ENCODE results near the gene EFEMP2.
A peak's percentile ranks its signal among the peaks of the same experiment; 100 is the strongest.
"Not testable (repeated sequence)": the region's sequence is repeated elsewhere in the genome, so short reads cannot be mapped to it uniquely, and the experiment has no call there.

Gene EFEMP2

DNA sequence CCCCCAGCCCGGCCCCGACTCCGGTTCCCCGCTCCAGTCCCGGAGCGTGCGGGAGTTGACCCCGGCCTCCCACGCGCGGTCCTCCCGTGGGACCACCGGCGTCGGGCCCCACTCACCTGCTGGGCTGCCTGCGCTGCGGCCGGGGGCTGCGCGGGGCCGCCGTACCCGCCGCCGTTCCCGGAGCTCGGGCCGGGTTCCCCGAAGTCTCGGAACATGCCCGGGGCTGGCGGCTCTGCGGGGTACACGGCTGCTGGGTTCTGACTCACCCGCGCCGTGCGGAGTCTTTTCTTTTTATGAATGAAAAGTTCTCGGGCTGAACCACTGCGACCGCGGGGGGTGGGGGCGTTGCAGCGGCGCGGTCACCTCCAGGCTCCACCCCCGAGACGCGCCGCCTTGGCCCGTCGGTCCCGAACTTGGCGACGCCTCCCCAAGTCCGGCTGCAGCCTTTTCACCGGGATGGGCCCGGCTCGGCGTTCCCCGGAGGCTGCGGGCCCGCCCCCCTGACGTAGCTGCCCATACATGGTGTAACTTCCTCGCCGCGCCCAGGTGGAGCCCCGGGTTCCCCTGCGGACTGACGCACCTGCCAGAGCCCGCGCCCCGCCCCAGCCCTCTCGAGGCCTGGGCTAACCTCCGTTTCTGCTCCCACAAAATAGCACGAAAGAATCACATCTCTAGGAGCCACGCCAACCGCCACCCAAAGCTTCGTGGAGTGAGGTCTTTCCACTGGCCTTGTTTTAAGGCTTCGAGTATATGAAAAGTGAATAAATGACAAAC lies 27.7 kb upstream of the EFEMP2 start, which contains the start of gene FOSL1:
Gene FOSL1, minus strand, starts transcription at position 264 of the 774 bp plus-strand sequence. Its CDS starts 49 bp downstream, at position 215.
- DNase-seq = peak; percentile 52

DNA sequence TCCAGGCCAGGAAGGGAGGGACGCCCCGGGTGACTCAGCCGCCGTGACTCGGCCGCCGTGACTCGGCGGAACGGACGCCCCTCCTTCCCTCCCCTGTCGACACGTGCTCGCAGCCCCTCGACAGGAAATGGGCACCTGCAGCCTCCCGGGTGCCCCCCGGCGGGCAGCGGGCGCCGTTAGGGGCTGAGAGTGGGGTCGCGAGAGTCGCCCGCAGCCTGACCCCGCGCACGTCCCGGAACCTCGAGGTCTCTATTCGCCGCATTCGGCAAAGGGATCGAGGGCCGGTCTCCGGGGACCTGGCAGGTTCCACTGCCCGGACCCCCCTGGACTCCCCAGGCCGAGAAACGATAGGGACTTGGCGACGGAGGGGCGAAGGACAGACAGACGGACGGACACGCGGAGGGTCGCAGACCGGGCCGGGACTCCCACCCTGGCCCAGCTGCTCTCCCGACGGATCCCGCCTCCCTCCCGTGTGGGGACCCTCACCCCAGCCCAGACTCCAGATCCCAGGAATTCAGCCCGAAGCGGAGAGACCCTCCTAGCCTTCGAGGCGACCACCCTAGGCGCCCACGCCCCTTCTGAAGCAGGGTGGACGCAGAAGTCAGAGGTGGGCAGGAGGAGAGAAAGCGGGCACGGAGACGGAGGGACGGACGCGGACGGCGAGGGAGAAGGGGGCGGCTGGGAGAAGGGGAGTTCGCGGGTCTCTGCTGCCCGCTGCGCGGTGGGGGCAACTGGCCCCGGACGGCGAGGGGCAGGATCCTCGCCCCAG lies 26.9 kb upstream of the EFEMP2 start:
- no peak for DNase-seq

DNA sequence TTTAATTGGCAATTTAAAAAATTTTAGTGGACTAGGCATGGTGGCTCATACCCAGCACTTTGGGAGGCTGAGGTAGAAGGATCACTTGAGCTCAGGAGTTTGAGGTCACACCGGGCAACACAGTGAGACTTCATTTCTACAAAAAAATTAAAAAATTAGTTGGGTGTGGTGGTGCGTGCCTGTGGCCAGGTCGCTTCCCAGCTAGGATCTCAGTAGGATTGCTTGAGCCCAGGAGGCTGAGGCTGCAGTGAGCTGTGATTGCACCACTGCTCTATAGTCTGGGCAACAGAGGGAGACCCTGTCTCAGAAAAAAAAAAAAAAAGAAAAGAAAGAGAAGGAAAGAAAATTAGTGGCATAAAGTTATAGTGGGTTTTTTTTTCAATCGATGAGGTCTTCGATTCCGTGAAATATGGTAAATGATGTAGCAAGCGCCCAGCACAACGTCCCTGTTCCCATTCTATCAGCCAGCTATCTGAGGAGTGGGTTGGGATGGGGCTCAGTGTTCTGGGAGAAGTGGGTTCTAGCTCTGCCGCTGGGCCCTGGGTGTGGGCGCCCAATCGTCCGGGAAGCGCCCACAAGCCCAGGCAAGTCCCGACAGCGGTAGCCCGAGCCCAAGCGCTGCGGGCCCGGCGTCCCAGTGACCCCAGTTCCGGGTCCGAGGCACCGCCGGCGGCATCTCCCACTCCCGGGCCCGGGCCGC lies 26.2 kb upstream of the EFEMP2 start:
- no peak for DNase-seq

DNA sequence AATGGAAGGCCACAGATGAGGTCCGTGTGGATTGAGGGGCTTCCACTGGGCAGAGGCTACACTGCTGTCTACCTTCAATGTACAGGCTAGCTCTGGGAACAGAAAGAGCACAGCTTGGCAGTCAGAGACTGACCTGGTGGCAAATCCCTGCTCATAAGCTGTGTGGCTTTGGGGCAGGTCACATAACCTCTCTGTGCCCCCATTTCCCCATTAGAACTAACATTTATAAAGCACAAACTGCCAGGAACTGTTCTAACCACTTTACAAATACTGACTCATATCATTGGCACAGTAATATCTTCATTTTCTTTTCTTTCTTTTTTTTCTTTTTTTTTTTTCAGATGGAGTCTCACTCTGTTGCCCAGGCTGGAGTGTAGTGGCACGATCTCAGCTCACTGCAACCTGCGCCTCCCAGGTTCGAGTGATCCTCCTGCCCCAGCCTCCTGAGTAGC lies 24.4 kb upstream of the EFEMP2 start:
- DNase-seq = no peak

- DNase-seq = no peak
These were observed 23.7 kb upstream of the EFEMP2 start for GRCh38 chr11:65896034-65896999.

DNA sequence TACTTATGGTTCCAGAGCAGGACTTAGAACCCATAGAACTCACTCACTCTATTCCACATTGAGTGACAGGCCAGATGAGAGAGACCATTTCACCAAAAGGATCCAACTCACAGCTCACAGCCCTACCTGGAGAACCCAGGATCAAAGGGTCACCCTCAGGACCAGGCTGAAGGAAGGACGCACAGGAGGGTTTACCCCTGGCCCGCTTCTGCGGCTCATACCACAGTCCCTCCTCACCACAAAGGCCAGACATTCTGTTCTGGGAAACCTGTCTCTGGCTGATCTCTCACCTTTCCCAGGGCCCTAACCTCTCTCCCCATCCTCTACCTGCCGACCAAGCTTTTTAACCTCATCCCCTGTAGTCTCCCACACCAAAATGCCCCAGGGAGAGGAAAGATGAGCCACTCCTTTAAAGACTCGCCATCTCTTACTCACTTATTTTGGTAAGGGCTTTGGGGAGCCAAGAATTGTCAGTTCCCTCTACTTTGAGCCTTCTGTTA lies 22.9 kb upstream of the EFEMP2 start:
- DNase-seq = no peak

DNA sequence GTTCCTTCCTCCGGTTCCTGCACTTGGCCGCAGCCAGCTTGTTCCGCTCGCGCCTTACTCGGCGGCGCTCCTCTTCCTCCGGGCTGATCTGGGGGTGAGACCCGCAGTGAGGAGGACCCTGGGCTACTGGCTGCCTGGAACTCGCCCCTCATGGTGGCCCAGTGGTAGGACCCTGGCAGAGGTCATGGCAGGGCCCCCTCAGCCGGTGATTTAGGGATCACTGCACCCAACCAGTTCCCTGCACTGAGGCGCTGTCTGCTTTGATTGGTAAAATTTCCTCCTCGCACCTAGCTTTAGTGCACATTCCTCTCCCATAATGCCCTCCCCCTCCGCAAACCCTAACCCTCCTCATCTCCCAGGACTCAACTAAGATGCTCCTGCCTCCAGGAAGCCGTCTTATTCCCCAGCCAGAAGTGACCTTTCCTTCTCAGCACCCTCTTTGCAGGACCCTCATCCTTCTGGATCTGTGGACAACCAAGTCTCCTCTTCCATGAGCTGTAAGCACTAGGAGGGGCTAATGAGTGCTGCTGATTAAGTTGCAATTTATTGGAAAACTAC lies 21.5 kb upstream of the EFEMP2 start:
- no peak for DNase-seq

DNA sequence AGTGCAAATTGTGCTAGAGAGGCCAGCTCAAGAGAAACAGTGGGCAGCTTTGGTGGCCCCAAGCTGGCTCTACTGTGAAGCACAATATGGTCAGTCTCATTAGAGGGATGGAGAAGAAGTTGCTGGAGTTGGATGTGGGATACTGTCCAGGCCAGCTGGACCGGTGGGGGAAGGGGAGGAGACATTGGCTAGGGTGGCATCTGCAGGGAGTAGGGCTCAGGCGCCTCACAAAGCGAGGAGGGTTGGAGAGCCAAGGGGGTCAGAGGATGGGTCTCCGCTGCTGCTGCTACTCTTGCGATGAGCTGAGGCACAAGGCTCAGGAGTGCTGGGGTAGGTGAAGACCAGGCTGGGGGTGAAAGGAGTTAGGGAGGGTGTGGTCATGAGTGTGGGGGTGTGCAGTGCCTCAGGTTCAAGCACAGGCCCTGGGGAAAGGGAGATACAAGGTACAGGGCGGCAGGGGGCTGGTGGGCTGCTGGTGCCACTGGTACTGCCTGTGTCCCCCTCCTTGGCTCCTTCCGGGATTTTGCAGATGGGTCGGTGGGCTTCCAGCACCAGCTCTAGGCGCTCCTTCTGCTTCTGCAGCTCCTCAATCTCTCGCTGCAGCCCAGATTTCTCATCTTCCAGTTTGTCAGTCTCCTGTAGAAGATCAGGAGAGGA lies 20.2 kb upstream of the EFEMP2 start:
- no peak for DNase-seq

GRCh38 chr11:65892137-65892540 lies 19.5 kb upstream of the EFEMP2 start:
- not testable (repeated sequence) for DNase-seq

GRCh38 chr11:65891219-65892136 lies 18.9 kb upstream of the EFEMP2 start:
- DNase-seq = no peak

DNA sequence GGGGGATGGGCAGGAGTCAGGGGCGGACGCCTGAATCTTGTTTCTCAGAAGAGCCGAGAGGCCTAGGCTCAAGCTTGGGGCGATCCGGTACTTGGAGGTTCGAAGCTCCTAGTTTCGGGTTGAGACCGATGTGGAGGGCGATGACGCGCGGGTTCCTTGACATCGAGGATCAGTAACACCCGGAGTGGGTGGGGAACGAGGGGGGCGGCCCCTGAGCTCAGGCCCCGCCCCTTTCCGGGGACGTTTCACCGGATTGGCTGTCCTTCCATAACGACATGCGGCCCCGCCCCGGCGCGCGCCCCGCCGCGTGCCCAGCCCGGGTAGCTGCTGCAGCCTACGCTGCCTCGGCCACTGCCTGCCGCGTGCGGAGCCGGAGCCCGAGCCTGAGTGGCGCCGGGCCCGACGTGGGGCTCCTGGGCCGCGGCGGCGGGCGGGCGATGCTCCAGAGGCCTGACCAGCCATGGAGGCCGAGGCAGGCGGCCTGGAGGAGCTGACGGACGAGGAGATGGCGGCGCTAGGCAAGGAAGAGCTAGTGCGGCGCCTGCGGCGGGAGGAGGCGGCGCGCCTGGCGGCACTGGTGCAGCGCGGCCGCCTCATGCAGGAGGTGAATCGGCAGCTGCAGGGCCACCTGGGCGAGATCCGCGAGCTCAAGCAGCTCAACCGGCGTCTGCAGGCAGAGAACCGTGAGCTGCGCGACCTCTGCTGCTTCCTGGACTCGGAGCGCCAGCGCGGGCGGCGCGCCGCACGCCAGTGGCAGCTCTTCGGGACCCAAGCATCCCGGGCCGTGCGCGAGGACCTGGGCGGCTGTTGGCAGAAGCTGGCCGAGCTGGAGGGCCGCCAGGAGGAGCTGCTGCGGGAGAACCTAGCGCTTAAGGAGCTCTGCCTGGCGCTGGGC lies 18.0 kb upstream of the EFEMP2 start, which contains the start of gene CCDC85B:
Gene CCDC85B, plus strand, starts transcription at position 350 of the 895 bp plus-strand sequence. Its CDS starts 111 bp downstream, at position 461.
- peak; percentile 90 for DNase-seq

DNA sequence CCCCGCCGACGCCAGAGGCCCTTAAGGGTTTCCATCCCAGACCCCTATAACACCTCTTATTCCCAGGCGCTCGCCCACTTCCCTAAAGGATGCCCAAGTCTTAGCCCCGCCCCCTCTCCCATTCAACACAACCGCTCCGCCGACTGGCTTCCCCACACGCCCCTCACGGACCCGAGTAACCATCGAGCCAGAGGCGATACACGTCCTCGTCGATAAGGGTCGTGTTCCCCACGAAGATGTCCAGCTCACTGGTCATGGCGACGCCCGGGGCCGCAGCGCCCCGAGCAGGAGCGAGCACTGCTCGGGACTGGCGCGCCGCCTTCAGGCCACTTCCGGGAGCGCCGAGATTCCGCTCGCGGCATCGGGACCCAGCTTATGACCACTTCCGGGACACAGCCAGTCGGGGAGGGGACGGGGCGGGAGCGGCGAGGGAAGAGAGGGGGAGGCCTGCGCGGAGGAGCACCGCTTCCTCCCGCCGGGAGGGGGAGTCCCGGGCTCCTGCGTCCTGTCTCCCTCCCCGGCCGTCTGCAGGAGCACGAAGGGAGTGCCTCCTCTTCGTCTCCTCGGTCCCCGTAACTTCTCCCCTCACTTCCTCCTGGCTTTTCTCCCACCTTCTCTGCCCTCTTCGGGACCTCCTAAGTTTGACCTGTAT lies 15.7 kb upstream of the EFEMP2 start, which contains the start of gene FIBP:
Gene FIBP, minus strand, starts transcription at position 309 of the 652 bp plus-strand sequence. Its CDS starts 53 bp downstream, at position 256.
- peak; percentile 96 for DNase-seq

DNA sequence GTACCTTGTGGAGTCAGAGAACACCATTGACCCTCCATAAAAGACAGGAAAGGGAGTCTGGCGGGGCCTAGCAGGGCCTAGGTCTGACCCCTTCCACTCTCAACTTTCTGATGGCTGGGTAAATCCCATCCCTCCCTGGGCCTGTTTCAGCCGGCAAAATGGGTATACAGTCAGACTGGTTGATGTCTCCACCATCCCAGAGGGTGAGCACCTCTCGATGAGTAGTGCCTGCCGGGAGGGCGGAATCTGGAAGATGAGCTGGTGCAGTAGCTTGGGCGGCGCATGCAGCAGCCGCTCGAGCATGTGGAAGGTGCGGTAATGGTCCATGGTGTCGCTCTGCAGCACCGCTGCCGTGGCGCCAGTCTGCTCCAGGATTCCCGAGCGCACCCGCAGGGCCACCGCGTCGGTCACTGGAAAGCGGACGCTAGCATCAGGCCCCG lies 15.1 kb upstream of the EFEMP2 start:
- DNase-seq = no peak

DNA sequence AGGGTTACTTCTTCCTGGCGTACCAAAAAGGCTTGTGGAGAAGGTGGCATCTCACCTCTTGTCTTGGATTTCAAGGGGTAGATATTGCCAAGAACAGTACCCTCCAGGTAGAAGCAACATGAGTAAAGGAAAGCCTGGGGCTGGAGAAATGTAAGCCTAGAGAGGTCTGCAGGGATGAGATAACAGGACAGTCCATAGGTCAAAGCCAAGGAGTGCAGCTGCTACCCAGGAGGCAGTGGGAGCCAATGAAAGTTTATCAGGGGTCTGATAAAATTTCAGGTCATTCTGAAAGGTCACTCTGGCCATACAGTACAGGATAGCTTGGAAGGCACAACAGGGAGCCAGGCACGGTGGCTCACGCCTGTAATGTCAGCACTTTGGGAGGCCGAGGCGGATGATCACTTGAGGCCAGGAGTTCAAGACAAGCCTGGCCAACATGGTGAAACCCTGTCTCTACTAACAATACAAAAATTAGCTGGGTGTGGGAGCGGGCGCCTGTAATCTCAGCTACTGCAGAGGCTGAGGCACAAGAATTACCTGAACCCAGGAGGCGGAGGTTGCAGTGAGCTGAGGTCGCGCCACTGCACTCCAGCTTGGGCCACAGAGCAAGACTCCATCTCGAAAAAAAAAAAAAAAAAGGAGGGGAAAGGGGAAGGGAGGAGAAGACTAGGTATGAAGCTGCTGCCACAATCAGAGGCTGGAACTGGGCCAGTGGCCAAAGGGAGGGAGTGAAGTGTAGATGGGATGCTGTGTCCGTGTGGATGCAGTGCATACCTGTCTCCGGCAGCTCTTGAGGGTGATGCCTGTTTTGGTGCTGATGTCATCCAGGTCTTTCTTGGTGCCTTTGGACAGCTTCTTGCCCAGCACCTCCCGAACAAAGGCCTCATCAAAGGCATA lies 14.5 kb upstream of the EFEMP2 start:
- no peak for DNase-seq

- no peak for DNase-seq
These were observed 13.4 kb upstream of the EFEMP2 start for GRCh38 chr11:65885808-65886536.

DNA sequence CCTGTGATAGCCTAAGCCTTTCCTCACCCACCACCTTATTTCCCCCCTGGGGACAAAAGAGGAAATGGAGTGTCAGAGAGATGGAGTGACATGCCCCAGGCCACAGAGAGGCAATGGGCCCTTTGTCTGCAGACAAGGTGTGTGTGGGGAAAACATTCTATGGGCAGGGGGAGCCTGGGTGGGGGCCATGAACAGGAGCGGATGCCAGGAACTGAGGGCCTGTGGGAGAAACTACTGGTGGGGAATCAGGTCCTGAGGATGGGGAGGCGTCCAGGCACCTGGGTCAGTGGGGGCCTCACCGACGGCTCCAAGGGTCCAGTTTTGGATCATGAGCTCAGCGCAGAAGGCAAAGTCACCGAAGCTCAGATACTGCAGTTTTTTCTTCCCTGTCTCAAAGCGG lies 12.6 kb upstream of the EFEMP2 start:
- DNase-seq = no peak

Measured in DMS153 (cell line).